ENCODE measurements around the gene IFI27L1.

- TF ChIP-seq POLR2AphosphoS5 (IDR thresholded peaks at IDR 0.05) (no peak), CTCF (IDR thresholded peaks at IDR 0.05) (peak in 2 of 6 experiments; percentile 7 to 9), POLR2A (IDR thresholded peaks at IDR 0.05) (no peak), EP300 (IDR thresholded peaks at IDR 0.05) (no peak)
These were observed 30.0 kb upstream of the IFI27L1 start for GRCh38 chr14:94051115-94051514.

All from upper lobe of left lung (tissue), 4 donors.